K562 (cell line): ENCODE data around the gene PSMB7. TPM values are rescaled to one million over a fixed set of nuclear protein-coding genes. Genes with fewer than 3 reads are reported as not detected.

Source experiments
- CBX3 ChIP-seq, 2 experiments: IDR thresholded peaks; 1 replicate in 1 of 2; 2 replicates in 1 of 2; pipeline ENCODE4 v1.6.1; 2012; ENCODE audit warnings: inconsistent platforms in 2 of 2, low read length in 2 of 2, borderline replicate concordance in 1 of 2, control low read depth in 1 of 2
- JUN ChIP-seq, 2 experiments: sonication (generic) in 1 of 2; formaldehyde crosslinking in 1 of 2; IDR thresholded peaks; 2 replicates each; pipeline versions ENCODE4 v1.6.1 to v1.8.0; 2012 to 2022; ENCODE audit warnings: borderline replicate concordance in 2 of 2, mild to moderate bottlenecking in 2 of 2, improper control_type of control experiment in 1 of 2, low read depth in 1 of 2, low read length in 1 of 2, missing genetic modification reagents in 1 of 2
- MAFG ChIP-seq: fragments of 450-650 bp; conservative IDR thresholded peaks from 2 replicates; pipeline ENCODE4 v1.6.1; 2016; ENCODE audit warnings: missing genetic modification characterization, missing compliant biosample characterization
- NRF1 ChIP-seq, 2 experiments: fragments of 450-650 bp; IDR thresholded peaks in 1 of 2; conservative IDR thresholded peaks in 1 of 2; 2 replicates each; pipeline ENCODE4 v1.6.1; 2014; ENCODE audit warnings: mild to moderate bottlenecking in 2 of 2
- PML ChIP-seq: IDR thresholded peaks from 2 replicates; pipeline ENCODE4 v1.6.1; 2012; ENCODE audit warnings: low read length, inconsistent platforms
- POLR2AphosphoS5 ChIP-seq: IDR thresholded peaks from 2 replicates; pipeline ENCODE4 v1.6.1; 2011; ENCODE audit warnings: mild to moderate bottlenecking, low read depth, low read length, moderate library complexity; ENCODE audit not compliant: control insufficient read depth, insufficient read depth
- SMARCE1 ChIP-seq: fragments of 450-650 bp; IDR thresholded peaks from 2 replicates; pipeline ENCODE4 v1.7.1; 2016; ENCODE audit warnings: mild to moderate bottlenecking
- SP1 ChIP-seq: sonication (generic); formaldehyde crosslinking; IDR thresholded peaks from 2 replicates; pipeline ENCODE4 v1.8.1; 2022; ENCODE audit warnings: mild to moderate bottlenecking, missing genetic modification reagents
- ZFP36 ChIP-seq: fragments of 150-350 bp; IDR thresholded peaks from 2 replicates; pipeline ENCODE4 v1.6.1; 2018; ENCODE audit warnings: low read length, low read depth; ENCODE audit not compliant: partially characterized antibody
- ZNF584 ChIP-seq: fragments of 200-800 bp; sonication (Bioruptor generic); IDR thresholded peaks from 2 replicates; pipeline ENCODE4 v1.6.1; 2016; ENCODE audit warnings: low read depth, mild to moderate bottlenecking, missing genetic modification characterization, missing compliant biosample characterization
- polyA plus RNA-seq, 8 experiments: library from polyadenylated mRNA; depleted of rRNA in 4 of 8; stranded (reverse) in 5 of 8; unstranded in 3 of 8; fragments of >200 nt; fragmentation: Nextera tagmentation in 2 of 8; fragmentation: Illumina TruSeq in 1 of 8; extraction: Ambion mirVana in 2 of 8; extraction: Trizol in 1 of 8; gene quantifications; 2 replicates each; pipeline versions ENCODE4 v1.2.1 to v1.2.3, GENCODE V29; 2011 to 2014; ENCODE audit warnings: inconsistent platforms in 1 of 8, missing spikeins in 1 of 8
- total RNA-seq, 7 experiments: library from RNA; depleted of rRNA in 6 of 7; stranded (reverse); fragments of >200 nt in 6 of 7; fragmentation: Illumina TruSeq in 2 of 7; extraction: Trizol in 2 of 7; gene quantifications; 2 replicates each; pipeline versions ENCODE4 v1.2.1 to v1.2.3, GENCODE V29; 2011 to 2021; ENCODE audit warnings: low replicate concordance in 1 of 7
- TF ChIP-seq, protein P1 (sequence below), 2 experiments: IDR thresholded peaks in 1 of 2; conservative IDR thresholded peaks in 1 of 2; 2 replicates each; pipeline ENCODE4 v1.6.1; 2016; ENCODE audit warnings: low read depth in 2 of 2, mild to moderate bottlenecking in 1 of 2, missing compliant biosample characterization in 1 of 2, missing genetic modification characterization in 1 of 2, moderate library complexity in 1 of 2
- TF ChIP-seq, protein P2 (sequence below), 2 experiments: fragments of 450-650 bp in 1 of 2; sonication (generic) in 1 of 2; formaldehyde crosslinking in 1 of 2; IDR thresholded peaks; 2 replicates each; pipeline versions ENCODE4 v1.7.1 to v1.9.0; 2016 to 2022; ENCODE audit warnings: inconsistent platforms in 1 of 2, mild to moderate bottlenecking in 1 of 2, missing genetic modification reagents in 1 of 2

PSMB7 gene
- total and polyA plus RNA-seq, 9 of the 15 experiments (the other 6 are each of a cell fraction or from before 2014, with no cell fraction given), result 321 to 978 (median 407) TPM

DNA sequence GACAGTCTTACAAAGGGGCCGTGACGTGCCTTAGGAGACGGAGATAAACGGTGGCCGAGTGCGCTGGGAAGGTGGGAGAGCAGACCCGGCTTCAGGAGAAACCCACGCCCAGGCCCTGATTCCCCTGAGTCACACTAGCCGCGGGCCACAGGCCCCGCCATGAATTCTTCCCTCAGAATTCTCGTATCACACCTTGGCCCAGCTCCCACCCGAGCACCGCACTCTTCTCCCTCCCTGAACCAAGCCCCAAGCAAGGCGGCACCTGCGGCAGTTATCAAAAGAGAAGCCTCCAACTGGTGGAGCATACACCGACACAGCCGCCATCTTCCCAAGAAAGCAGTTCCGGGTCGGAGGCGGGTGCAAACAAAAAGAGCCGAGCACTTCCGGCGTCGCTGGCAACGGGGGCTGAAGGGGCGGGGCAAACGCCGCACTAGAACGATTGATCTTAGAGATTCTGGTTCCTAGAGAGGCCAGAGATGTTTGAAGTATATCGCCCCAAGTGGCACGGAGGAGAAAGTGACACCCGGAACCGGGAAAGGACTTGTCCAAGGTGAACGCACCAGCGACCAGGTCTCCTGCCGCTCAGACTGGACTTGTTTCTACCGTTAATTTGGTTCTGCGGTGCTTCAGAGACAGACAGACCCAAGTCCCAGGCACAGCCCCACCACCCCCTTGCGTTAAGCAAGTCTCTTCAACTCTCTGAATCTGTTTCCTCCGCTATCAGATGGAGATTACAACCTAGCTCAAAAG lies at the start of gene PSMB7 (continued):
- 0 out of 2 replicates have a peak, but pooled peaks have one; percentile 11 for TF ChIP-seq JUN (IDR thresholded peaks at IDR 0.05; ENCODE audit: borderline replicate concordance, low read depth, low read length)
- no peak for TF ChIP-seq JUN (CRISPR knock-in tag; IDR thresholded peaks at IDR 0.05; ENCODE audit: borderline replicate concordance)
- TF ChIP-seq NRF1 (conservative IDR thresholded peaks at IDR 0.05 in 1 of 2, IDR thresholded peaks at IDR 0.05 in 1 of 2), result peak; percentile 37 to 38; a peak in 3 of 4 replicates
- peak; percentile 94 for TF ChIP-seq SP1
- TF ChIP-seq CBX3 (IDR thresholded peaks at IDR 0.05; ENCODE audit: borderline replicate concordance in 1 of 2, low read length in 2 of 2), result peak in 1 of 2 experiments; percentile 90; a peak in 2 of 3 replicates
- TF ChIP-seq POLR2AphosphoS5, result peak; percentile 86
- no peak for TF ChIP-seq SMARCE1
- TF ChIP-seq ZNF584 (CRISPR knock-in tag), result no peak
- TF ChIP-seq, protein P1, sequence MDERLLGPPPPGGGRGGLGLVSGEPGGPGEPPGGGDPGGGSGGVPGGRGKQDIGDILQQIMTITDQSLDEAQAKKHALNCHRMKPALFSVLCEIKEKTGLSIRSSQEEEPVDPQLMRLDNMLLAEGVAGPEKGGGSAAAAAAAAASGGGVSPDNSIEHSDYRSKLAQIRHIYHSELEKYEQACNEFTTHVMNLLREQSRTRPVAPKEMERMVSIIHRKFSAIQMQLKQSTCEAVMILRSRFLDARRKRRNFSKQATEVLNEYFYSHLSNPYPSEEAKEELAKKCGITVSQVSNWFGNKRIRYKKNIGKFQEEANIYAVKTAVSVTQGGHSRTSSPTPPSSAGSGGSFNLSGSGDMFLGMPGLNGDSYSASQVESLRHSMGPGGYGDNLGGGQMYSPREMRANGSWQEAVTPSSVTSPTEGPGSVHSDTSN (CRISPR knock-in tag; IDR thresholded peaks at IDR 0.05; ENCODE audit: low read depth), result no peak
- TF ChIP-seq, protein P1 (tag; conservative IDR thresholded peaks at IDR 0.05; ENCODE audit: low read depth), result 0 out of 2 replicates have a peak, but pooled peaks have one; percentile 32
- TF ChIP-seq ZFP36, result peak; percentile 33
- TF ChIP-seq, protein P2, sequence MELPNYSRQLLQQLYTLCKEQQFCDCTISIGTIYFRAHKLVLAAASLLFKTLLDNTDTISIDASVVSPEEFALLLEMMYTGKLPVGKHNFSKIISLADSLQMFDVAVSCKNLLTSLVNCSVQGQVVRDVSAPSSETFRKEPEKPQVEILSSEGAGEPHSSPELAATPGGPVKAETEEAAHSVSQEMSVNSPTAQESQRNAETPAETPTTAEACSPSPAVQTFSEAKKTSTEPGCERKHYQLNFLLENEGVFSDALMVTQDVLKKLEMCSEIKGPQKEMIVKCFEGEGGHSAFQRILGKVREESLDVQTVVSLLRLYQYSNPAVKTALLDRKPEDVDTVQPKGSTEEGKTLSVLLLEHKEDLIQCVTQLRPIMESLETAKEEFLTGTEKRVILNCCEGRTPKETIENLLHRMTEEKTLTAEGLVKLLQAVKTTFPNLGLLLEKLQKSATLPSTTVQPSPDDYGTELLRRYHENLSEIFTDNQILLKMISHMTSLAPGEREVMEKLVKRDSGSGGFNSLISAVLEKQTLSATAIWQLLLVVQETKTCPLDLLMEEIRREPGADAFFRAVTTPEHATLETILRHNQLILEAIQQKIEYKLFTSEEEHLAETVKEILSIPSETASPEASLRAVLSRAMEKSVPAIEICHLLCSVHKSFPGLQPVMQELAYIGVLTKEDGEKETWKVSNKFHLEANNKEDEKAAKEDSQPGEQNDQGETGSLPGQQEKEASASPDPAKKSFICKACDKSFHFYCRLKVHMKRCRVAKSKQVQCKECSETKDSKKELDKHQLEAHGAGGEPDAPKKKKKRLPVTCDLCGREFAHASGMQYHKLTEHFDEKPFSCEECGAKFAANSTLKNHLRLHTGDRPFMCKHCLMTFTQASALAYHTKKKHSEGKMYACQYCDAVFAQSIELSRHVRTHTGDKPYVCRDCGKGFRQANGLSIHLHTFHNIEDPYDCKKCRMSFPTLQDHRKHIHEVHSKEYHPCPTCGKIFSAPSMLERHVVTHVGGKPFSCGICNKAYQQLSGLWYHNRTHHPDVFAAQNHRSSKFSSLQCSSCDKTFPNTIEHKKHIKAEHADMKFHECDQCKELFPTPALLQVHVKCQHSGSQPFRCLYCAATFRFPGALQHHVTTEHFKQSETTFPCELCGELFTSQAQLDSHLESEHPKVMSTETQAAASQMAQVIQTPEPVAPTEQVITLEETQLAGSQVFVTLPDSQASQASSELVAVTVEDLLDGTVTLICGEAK (IDR thresholded peaks at IDR 0.05), result peak; percentile 98
- TF ChIP-seq, protein P2 (CRISPR knock-in tag; IDR thresholded peaks at IDR 0.05), result no peak
- TF ChIP-seq MAFG, result peak; percentile 53
- TF ChIP-seq PML, result peak; percentile 65; the same call in 1 of the 2 replicates
